ENCODE measurements around the gene PLCB4. TPM values are rescaled to one million over a fixed set of nuclear protein-coding genes. Genes with fewer than 3 reads are reported as not detected.

Gene PLCB4
- total RNA-seq, 1 experiment from 2014 or later = 10.1 TPM

- H3K27ac Mint-ChIP-seq = no peak overlapping the region
- Histone ChIP-seq H3K4me2 (ENCODE audit: insufficient read depth, insufficient read length, low read length) (no peak overlapping the region), H3K79me2 (ENCODE audit: insufficient read depth, low read length) (no peaks in the 10 kb centered on the region; the same call in 1 of the 2 replicates), H2BK12ac (ENCODE audit: insufficient read length, low read depth, low read length) (no peak overlapping the region), H3K18ac (ENCODE audit: insufficient read length, low read depth, low read length) (no peak overlapping the region), H3K56ac (ENCODE audit: insufficient read length, low read depth, low read length) (no peak overlapping the region), H2BK120ac (ENCODE audit: low read depth, low read length, poor library complexity, severe bottlenecking) (no peak overlapping the region), H3K79me1 (ENCODE audit: insufficient read depth, low read depth, low read length, poor library complexity, severe bottlenecking) (no peaks in the 10 kb centered on the region), H4K20me1 (ENCODE audit: control insufficient read depth, insufficient read depth, insufficient read length) (no peaks in the 10 kb centered on the region), H3K14ac (ENCODE audit: insufficient read depth, low read length) (no peak overlapping the region), H3K27ac (ENCODE audit: insufficient read length, low read depth, low read length) (no peak overlapping the region), H3T11ph (ENCODE audit: low read length) (no peak overlapping the region), H2AK5ac (ENCODE audit: insufficient read length, low read length) (no peak overlapping the region), H3K27me3 (ENCODE audit: insufficient read depth, low read length) (no peaks in the 10 kb centered on the region), H3K23ac (ENCODE audit: insufficient read length, low read depth, low read length) (no peak overlapping the region), H4K91ac (ENCODE audit: insufficient read length, low read depth, low read length) (no peak overlapping the region), H4K8ac (replicated peaks; ENCODE audit: insufficient read length, low read depth, low read length) (no peak overlapping the region), H3K9ac (ENCODE audit: extremely low read depth, insufficient read length, low read length) (no peak overlapping the region), H3K9me3 (ENCODE audit: control insufficient read depth, low read depth, low read length) (no peaks in the 10 kb centered on the region), H4K5ac (ENCODE audit: insufficient read length, low read depth, low read length) (no peak overlapping the region), H2BK5ac (ENCODE audit: insufficient read length, low read length) (no peak overlapping the region), H2BK20ac (ENCODE audit: low read depth, low read length, poor library complexity, severe bottlenecking) (no peak overlapping the region), H2AFZ (ENCODE audit: low read length) (no peak overlapping the region), H2BK15ac (ENCODE audit: low read depth, low read length) (no peak overlapping the region), H3K4ac (ENCODE audit: low read depth, low read length) (no peak overlapping the region), H3K23me2 (ENCODE audit: insufficient read length, low read depth, low read length, poor library complexity, severe bottlenecking) (no peaks in the 10 kb centered on the region), H3K4me1 (ENCODE audit: insufficient read depth, low read length) (peaks cover 3% of the 10 kb centered on the region; the same call in 1 of the 2 replicates)
- no peaks in the 10 kb centered on the region for H3K36me3 Mint-ChIP-seq (ENCODE audit: insufficient read depth in 1 of 3, low read depth in 3 of 3)
- peaks cover 8 to 9% of the 10 kb centered on the region in 2 experiments for H3K4me1 Mint-ChIP-seq
- H3K4me3 Mint-ChIP-seq = no peak overlapping the region
- H3K27me3 Mint-ChIP-seq (ENCODE audit: low read depth) = no peaks in the 10 kb centered on the region
- no peak for DNase-seq
- no peaks in the 10 kb centered on the region for H3K9me3 Mint-ChIP-seq
- TF ChIP-seq, protein P1, sequence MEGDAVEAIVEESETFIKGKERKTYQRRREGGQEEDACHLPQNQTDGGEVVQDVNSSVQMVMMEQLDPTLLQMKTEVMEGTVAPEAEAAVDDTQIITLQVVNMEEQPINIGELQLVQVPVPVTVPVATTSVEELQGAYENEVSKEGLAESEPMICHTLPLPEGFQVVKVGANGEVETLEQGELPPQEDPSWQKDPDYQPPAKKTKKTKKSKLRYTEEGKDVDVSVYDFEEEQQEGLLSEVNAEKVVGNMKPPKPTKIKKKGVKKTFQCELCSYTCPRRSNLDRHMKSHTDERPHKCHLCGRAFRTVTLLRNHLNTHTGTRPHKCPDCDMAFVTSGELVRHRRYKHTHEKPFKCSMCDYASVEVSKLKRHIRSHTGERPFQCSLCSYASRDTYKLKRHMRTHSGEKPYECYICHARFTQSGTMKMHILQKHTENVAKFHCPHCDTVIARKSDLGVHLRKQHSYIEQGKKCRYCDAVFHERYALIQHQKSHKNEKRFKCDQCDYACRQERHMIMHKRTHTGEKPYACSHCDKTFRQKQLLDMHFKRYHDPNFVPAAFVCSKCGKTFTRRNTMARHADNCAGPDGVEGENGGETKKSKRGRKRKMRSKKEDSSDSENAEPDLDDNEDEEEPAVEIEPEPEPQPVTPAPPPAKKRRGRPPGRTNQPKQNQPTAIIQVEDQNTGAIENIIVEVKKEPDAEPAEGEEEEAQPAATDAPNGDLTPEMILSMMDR (conservative IDR thresholded peaks at IDR 0.05) = no peak
These were observed 13.9 kb downstream of the PLCB4 start for GRCh38 chr20:9082741-9083140.
